Esophagus muscularis mucosa (tissue), 4 donors: ENCODE results near the gene TP53I11. TPM values are rescaled to one million over a fixed set of nuclear protein-coding genes. Genes with fewer than 3 reads are reported as not detected.

Source experiments
- DNase-seq: peaks from one replicate; pipeline ENCODE4 v3.0.0-alpha.2; 2017; ENCODE audit errors: extremely low spot score
- H3K27ac ChIP-seq, 4 donors: fragments of 200-600 bp; sonication (generic); replicated peaks in 1 of 4; 1 replicate in 3 of 4; 2 replicates in 1 of 4; pipeline ENCODE4 v1.5.1; 2016 to 2019; ENCODE audit warnings: mild to moderate bottlenecking in 1 of 4
- H3K27me3 ChIP-seq, 4 donors: fragments of 200-600 bp; sonication (generic); one replicate each; pipeline versions ENCODE4 v1.5.1 to v1.6.0; 2016 to 2019
- H3K36me3 ChIP-seq, 4 donors: fragments of 200-600 bp; sonication (generic); one replicate each; pipeline ENCODE4 v1.5.1; 2016 to 2019
- H3K4me1 ChIP-seq, 4 donors: fragments of 200-600 bp; sonication (generic); one replicate each; pipeline ENCODE4 v1.5.1; 2016 to 2019
- H3K4me3 ChIP-seq, 4 donors: fragments of 200-600 bp; sonication (generic); 1 replicate in 2 of 4; 2 replicates in 2 of 4; pipeline ENCODE4 v1.5.1; 2016 to 2019; ENCODE audit warnings: mild to moderate bottlenecking in 4 of 4, moderate library complexity in 1 of 4
- H3K9me3 ChIP-seq, 4 donors: fragments of 200-600 bp; sonication (generic); 1 replicate in 3 of 4; 2 replicates in 1 of 4; pipeline ENCODE4 v1.5.1; 2016 to 2019
- EP300 ChIP-seq: sonication (generic); formaldehyde crosslinking; IDR thresholded peaks from one replicate; pipeline ENCODE4 v1.6.1; 2017; ENCODE audit warnings: antibody characterized with exemption
- POLR2A ChIP-seq: fragments of 450-650 bp; IDR thresholded peaks from one replicate; pipeline ENCODE4 v1.6.1; 2017; ENCODE audit warnings: antibody characterized with exemption, moderate library complexity, mild to moderate bottlenecking, low read depth
- POLR2AphosphoS5 ChIP-seq, 2 donors: sonication (generic); formaldehyde crosslinking; IDR thresholded peaks; one replicate each; pipeline ENCODE4 v1.6.1; 2017; ENCODE audit warnings: antibody characterized with exemption in 2 of 2
- WGBS: methylation state at CpG from one replicate; pipeline ENCODE4 v1.1.5; 2018; 5-methylcytosine and 5-hydroxymethylcytosine counted together
- intact Hi-C: fragments of 100-400 bp; cut with DNase I; formaldehyde crosslinking; loops from one replicate; pipeline ENCODE4 v1.15.1; 2023
- total RNA-seq, 4 donors: library from RNA; depleted of rRNA; stranded (reverse); fragments of >200 nt; gene quantifications; one replicate each; pipeline versions ENCODE4 v1.1.0 to v1.2.1, GENCODE V29; 2016
- TF ChIP-seq, protein P1 (sequence below), 3 experiments: fragments of 200-600 bp in 2 of 3; fragments of 450-650 bp in 1 of 3; sonication (generic) in 2 of 3; IDR thresholded peaks; one replicate each; pipeline ENCODE4 v1.5.1; 2017 to 2019; ENCODE audit warnings: antibody characterized with exemption in 3 of 3, mild to moderate bottlenecking in 2 of 3, moderate library complexity in 1 of 3

The TP53I11 gene
- total RNA-seq, 4 donors from 2014 or later: 51.1 to 76.1 (median 59.2) TPM

DNA sequence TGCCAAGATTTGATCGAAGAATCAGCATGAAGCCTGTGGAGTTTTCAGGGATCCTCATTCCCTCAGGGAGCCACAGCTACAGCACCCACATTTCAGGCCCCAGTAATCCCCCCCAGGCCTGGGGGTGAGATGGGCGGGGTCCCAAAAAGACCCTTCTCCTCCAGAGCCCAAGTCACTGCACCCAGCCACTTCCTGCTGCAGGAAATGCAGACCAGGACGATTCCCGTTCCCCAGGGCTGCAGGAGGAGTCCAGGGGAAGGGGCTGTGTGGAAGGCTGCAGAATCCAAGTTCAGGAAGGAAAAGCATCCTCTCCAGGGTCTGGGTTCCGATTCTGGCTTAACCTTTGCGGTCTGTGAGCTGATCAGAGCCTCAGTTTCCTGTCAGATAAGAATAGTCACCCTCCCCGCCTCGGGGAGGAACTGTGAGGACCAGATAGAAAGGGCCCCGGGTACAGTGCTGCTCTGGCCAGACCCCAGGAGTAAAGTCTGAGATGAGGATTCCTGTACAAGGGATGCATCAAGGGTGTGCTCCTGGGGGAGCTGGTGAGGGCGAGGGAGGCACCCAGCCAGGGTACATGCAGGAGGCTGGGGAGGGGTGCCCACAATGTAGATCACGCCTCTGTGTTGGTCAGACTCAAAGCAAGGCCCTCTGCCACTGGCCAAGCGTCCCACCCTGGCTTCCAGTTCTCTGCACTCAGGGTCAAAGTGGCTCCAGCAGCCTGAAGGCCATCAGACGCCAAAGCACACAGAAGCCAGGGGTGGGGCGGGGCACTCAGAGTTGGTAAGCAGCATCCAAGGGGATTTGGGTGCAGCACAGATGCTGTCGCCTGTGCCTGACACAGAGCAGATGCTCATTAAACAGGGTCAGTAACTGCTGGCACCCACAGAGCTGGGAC, 30.1 kb upstream of the TP53I11 start:
- no peak for DNase-seq
- H3K27me3 ChIP-seq: no peaks in the 10 kb centered on the region
- no peak overlapping the region for H3K27ac ChIP-seq
- intact Hi-C loops: no loop called here
- TF ChIP-seq POLR2AphosphoS5 (IDR thresholded peaks at IDR 0.05) (no peak), POLR2A (no peak), EP300 (no peak)
- TF ChIP-seq, protein P1, sequence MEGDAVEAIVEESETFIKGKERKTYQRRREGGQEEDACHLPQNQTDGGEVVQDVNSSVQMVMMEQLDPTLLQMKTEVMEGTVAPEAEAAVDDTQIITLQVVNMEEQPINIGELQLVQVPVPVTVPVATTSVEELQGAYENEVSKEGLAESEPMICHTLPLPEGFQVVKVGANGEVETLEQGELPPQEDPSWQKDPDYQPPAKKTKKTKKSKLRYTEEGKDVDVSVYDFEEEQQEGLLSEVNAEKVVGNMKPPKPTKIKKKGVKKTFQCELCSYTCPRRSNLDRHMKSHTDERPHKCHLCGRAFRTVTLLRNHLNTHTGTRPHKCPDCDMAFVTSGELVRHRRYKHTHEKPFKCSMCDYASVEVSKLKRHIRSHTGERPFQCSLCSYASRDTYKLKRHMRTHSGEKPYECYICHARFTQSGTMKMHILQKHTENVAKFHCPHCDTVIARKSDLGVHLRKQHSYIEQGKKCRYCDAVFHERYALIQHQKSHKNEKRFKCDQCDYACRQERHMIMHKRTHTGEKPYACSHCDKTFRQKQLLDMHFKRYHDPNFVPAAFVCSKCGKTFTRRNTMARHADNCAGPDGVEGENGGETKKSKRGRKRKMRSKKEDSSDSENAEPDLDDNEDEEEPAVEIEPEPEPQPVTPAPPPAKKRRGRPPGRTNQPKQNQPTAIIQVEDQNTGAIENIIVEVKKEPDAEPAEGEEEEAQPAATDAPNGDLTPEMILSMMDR (IDR thresholded peaks at IDR 0.05): no peak
- H3K4me1 ChIP-seq: peaks cover 13 to 29% (median 18%) of the 10 kb centered on the region in 4 donors
- no peaks in the 10 kb centered on the region for H3K36me3 ChIP-seq
- H3K4me3 ChIP-seq: no peak overlapping the region
- no peaks in the 10 kb centered on the region for H3K9me3 ChIP-seq
- 72% methylated on average over 8 of the region's 15 CpGs for WGBS

DNA sequence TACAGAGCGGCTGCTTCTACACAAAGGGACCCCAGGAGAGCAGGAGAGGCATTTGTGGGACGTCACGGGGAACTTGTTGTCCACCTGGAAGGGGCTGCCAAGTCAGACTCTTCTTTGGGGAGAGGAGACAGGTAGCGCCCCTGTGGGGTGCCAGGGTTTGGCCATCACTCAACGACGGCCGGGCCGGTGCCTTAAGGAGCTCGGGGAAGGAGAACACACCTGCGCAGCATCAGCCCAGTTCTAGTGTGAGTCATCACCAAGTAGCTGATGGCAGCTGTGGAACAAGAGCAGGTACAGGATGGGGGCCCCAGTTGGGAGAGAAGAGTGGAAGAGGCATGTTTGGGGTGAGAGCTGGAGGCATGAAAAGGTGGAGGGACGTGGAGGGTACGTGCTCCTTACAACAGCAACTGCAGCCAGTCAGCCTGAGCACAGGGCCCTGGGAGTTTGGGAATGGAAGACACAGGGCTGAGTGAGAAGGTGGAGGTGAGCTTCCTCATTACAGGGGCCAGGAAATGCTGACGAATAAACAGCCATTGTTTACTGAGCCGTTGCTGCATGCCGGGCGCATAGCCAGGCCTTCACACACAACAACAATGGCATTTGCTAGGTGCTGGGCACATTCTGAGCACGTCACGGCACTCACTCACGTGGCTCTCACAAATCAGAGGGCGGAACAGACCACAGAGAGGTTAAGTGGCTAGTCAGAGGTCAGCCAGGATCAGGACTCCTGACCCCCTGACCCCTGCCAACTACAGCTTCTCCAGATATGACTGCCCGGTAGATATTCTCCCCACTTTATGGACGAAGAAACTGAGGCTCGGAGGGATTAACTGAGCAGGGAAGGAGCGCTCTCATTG, 29.1 kb upstream of the TP53I11 start:
- H3K27me3 ChIP-seq: no peaks in the 10 kb centered on the region
- no peak overlapping the region for H3K4me3 ChIP-seq
- TF ChIP-seq POLR2A: no peak
- peak in 1 of 2 donors; percentile 57 for TF ChIP-seq POLR2AphosphoS5 (IDR thresholded peaks at IDR 0.05)
- peaks cover 13 to 29% (median 18%) of the 10 kb centered on the region in 4 donors for H3K4me1 ChIP-seq
- 82% methylated on average over 21 of the region's 24 CpGs for WGBS
- H3K36me3 ChIP-seq: no peaks in the 10 kb centered on the region
- peak overlapping the region in 1 of 4 donors; percentile 14 for H3K27ac ChIP-seq
- DNase-seq: no peak
- no peaks in the 10 kb centered on the region for H3K9me3 ChIP-seq
- intact Hi-C loops: no loop called here

DNA sequence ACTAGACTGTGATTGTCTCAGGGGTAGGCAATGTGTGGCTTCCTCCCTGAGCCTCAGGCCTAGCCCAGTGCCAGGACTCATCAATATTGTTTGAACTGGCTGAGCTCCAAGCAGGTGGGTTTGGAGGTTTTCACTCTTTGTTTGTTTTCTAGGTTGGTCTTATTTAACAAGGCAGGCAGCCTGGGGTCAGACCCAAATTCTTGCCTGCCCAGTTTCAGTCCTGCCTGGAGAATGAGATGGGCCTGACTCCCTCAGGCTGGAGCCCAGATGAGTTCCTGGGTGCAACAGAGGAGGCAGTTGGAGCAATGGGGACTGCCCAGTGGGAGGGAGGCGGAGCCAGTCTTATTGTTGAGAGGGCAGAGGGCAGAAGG, 28.3 kb upstream of the TP53I11 start:
- H3K27ac ChIP-seq: peak overlapping the region in 1 of 4 donors; percentile 14
- intact Hi-C loops: no loop called here
- H3K4me3 ChIP-seq: no peak overlapping the region
- H3K27me3 ChIP-seq: no peaks in the 10 kb centered on the region
- 90% methylated on average over 1 of the region's 1 CpG for WGBS
- H3K9me3 ChIP-seq: no peaks in the 10 kb centered on the region
- DNase-seq: no peak
- TF ChIP-seq EP300: no peak
- no peak for TF ChIP-seq POLR2A
- TF ChIP-seq, protein P1 (IDR thresholded peaks at IDR 0.05): no peak
- no peak for TF ChIP-seq POLR2AphosphoS5 (IDR thresholded peaks at IDR 0.05)
- H3K4me1 ChIP-seq: peaks cover 13 to 29% (median 18%) of the 10 kb centered on the region in 4 donors
- no peaks in the 10 kb centered on the region for H3K36me3 ChIP-seq

DNA sequence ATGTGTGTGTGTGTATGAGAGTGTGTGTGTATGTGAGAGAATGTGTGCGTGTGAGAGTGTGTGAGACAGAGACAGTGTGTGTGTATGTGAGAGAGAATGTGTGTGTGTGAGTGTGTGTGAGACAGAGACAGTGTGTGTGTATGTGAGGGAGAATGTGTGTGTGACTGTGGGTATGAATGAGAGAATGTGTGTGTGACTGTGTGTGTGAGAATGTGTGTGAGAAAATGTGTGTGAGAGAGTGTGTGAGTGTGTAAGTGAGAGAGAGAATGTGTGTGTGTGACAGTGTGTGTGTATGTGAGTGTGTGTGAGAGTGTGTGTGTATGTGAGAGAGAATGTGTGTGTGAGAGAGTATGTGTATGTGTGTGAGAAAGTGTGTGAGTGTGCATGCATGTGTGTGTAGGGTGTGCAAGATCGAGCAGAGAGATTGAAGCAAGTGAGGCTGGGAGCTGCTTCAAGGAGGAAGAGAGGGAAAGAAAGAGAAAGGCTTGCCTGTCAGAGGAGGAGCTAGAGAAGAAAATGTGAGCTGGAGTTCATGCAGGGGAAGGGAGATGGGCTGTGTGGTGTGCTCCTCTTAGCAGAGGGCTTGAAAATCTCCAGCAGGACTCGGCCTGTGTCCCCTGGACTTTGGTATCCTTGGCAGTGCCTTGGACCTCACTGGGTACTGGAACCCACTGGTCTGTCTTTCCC, 27.7 kb upstream of the TP53I11 start:
- DNase-seq: no peak
- Histone ChIP-seq H3K4me3 (no peak overlapping the region), H3K9me3 (no peaks in the 10 kb centered on the region), H3K27ac (peak overlapping the region in 1 of 4 donors; percentile 14), H3K4me1 (peaks cover 13 to 29% (median 18%) of the 10 kb centered on the region in 4 donors), H3K36me3 (no peaks in the 10 kb centered on the region), H3K27me3 (no peaks in the 10 kb centered on the region)
- intact Hi-C loops: no loop called here
- TF ChIP-seq, protein P1 (IDR thresholded peaks at IDR 0.05): no peak
- no peak for TF ChIP-seq POLR2A
- no peak for TF ChIP-seq POLR2AphosphoS5 (IDR thresholded peaks at IDR 0.05)
- 58% methylated on average over 3 of the region's 3 CpGs for WGBS
